Activated naive CD8-positive, alpha-beta T cell treated with anti-CD3 and anti-CD28 coated beads, Interleukin-2, amount 10 ng/mL, durations not matched to agents 7 days and 5 days (primary cell): Measurements from ENCODE around the gene IGFALS. TPM values are rescaled to one million over a fixed set of nuclear protein-coding genes. Genes with fewer than 3 reads are reported as not detected.

Source experiments
- ATAC-seq: fragments of 150-1000 bp; cut with Tn5 transposase; one replicate; pipeline ENCODE4 v1.10.0; 2021; ENCODE audit warnings: low read depth, moderate library complexity
- POLR2A ChIA-PET: fragments of 350-600 bp; sonication (Branson Sonifier 250); formaldehyde crosslinking; loops from one replicate; lab custom pipeline; 2021; ENCODE audit warnings: antibody characterized with exemption; lab: Charles Lee
- DNase-seq: peaks from one replicate; pipeline ENCODE4 v3.0.0; 2021
- H3K27ac Mint-ChIP-seq: one replicate; pipeline ENCODE4 v1.8.0; 2022; ENCODE audit warnings: mild to moderate bottlenecking, mixed read lengths
- H3K27me3 Mint-ChIP-seq: one replicate; pipeline ENCODE4 v1.8.0; 2022; ENCODE audit warnings: mild to moderate bottlenecking, moderate library complexity, mixed read lengths
- H3K36me3 Mint-ChIP-seq: one replicate; pipeline ENCODE4 v1.8.0; 2021; ENCODE audit warnings: mild to moderate bottlenecking, mixed read lengths
- H3K4me1 Mint-ChIP-seq: one replicate; pipeline ENCODE4 v1.8.0; 2021; ENCODE audit warnings: mixed read lengths
- H3K4me3 Mint-ChIP-seq: one replicate; pipeline ENCODE4 v1.8.0; 2022; ENCODE audit warnings: mild to moderate bottlenecking, moderate library complexity, mixed read lengths
- H3K9me3 Mint-ChIP-seq: one replicate; pipeline ENCODE4 v1.8.0; 2021; ENCODE audit warnings: mixed read lengths
- total RNA-seq, 2 experiments: library from RNA; stranded (reverse); gene quantifications; one replicate each; pipeline ENCODE4 v1.2.3, GENCODE V29; 2021

The IGFALS gene
- total RNA-seq, 2 experiments from 2014 or later, result 0.23 to 0.55 TPM

- no peak for ATAC-seq
- no peak overlapping the region for H3K27ac Mint-ChIP-seq
- no peak for DNase-seq
- POLR2A ChIA-PET, result interaction anchor here (1.4 kb wide), 1 partner anchor 8 kb away, joined by 5 read pairs; the partner anchor contains the start of genes NUBP2 and SPSB3
- no peak overlapping the region for H3K4me3 Mint-ChIP-seq
- H3K9me3 Mint-ChIP-seq, result no peaks in the 10 kb centered on the region
- H3K4me1 Mint-ChIP-seq, result peaks cover 1% of the 10 kb centered on the region
- H3K27me3 Mint-ChIP-seq, result no peaks in the 10 kb centered on the region
- peaks cover 1% of the 10 kb centered on the region for H3K36me3 Mint-ChIP-seq
Observed at GRCh38 chr16:1790611-1791255, 2.8 kb downstream of the IGFALS start.

DNA sequence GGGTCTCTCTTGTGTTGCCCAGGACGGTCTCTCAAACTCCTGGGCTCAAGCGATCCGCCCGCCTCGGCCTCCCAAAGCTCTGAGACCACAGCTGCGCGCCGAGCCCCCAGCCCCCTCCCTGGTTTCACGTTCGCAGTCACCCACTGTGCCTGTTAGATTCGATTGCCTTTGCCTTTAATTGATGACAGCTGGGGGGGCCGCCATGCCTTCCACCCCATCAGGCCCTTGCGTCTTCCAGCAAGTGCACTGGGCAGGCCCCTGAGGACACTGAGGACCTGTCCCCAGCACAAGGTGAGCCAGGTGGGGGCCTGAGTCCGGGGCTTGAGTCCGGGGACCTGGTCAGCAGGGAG is 3.3 kb downstream of the IGFALS start:
- Mint-ChIP-seq H3K27me3 (no peaks in the 10 kb centered on the region), H3K9me3 (no peaks in the 10 kb centered on the region), H3K36me3 (peaks cover 1% of the 10 kb centered on the region), H3K4me3 (no peak overlapping the region), H3K4me1 (peaks cover 1% of the 10 kb centered on the region), H3K27ac (no peak overlapping the region)
- DNase-seq (no peak), ATAC-seq (no peak)
- POLR2A ChIA-PET, result no interaction called here

- peaks cover 4% of the 10 kb centered on the region for H3K4me1 Mint-ChIP-seq
- H3K27ac Mint-ChIP-seq, result no peak overlapping the region
- POLR2A ChIA-PET, result no interaction called here
- no peak overlapping the region for H3K4me3 Mint-ChIP-seq
- H3K27me3 Mint-ChIP-seq, result no peaks in the 10 kb centered on the region
- no peaks in the 10 kb centered on the region for H3K9me3 Mint-ChIP-seq
- H3K36me3 Mint-ChIP-seq, result peaks cover 1% of the 10 kb centered on the region
- ATAC-seq (no peak), DNase-seq (no peak)
Observed at GRCh38 chr16:1789643-1790045, 3.9 kb downstream of the IGFALS start.

DNA sequence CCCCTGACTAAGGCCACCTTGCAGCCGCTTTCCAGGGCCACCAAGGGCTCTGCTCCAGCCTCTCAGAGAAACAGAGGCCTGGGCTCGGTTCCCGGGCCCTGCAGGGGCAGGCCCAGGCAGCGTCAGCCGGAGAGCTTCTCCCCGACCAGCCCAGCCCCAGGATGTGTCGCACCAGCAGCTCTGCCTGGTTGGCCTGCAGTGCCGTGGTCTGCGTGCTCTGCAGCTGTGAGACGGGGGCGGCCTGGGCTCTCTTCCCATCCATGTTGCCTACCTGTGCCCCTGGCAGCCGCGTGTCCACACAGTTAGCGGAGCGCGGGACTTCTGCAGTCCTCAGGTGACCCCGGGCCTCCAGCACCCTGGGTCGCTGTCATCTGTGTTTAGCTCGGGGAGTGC is 4.8 kb downstream of the IGFALS start:
- Mint-ChIP-seq H3K9me3 (no peaks in the 10 kb centered on the region), H3K4me1 (peaks cover 5% of the 10 kb centered on the region), H3K4me3 (no peak overlapping the region), H3K27ac (no peak overlapping the region), H3K36me3 (peaks cover 1% of the 10 kb centered on the region), H3K27me3 (no peaks in the 10 kb centered on the region)
- DNase-seq, result peak; percentile 26
- POLR2A ChIA-PET, result no interaction called here
- no peak for ATAC-seq

- ATAC-seq (no peak), DNase-seq (no peak)
- H3K4me1 Mint-ChIP-seq, result peaks cover 8% of the 10 kb centered on the region
- no peaks in the 10 kb centered on the region for H3K27me3 Mint-ChIP-seq
- H3K27ac Mint-ChIP-seq, result no peak overlapping the region
- no peak overlapping the region for H3K4me3 Mint-ChIP-seq
- H3K36me3 Mint-ChIP-seq, result peaks cover 1% of the 10 kb centered on the region
- POLR2A ChIA-PET, result no interaction called here
- H3K9me3 Mint-ChIP-seq, result no peaks in the 10 kb centered on the region
Observed at GRCh38 chr16:1788095-1788707, 5.3 kb downstream of the IGFALS start.

DNA sequence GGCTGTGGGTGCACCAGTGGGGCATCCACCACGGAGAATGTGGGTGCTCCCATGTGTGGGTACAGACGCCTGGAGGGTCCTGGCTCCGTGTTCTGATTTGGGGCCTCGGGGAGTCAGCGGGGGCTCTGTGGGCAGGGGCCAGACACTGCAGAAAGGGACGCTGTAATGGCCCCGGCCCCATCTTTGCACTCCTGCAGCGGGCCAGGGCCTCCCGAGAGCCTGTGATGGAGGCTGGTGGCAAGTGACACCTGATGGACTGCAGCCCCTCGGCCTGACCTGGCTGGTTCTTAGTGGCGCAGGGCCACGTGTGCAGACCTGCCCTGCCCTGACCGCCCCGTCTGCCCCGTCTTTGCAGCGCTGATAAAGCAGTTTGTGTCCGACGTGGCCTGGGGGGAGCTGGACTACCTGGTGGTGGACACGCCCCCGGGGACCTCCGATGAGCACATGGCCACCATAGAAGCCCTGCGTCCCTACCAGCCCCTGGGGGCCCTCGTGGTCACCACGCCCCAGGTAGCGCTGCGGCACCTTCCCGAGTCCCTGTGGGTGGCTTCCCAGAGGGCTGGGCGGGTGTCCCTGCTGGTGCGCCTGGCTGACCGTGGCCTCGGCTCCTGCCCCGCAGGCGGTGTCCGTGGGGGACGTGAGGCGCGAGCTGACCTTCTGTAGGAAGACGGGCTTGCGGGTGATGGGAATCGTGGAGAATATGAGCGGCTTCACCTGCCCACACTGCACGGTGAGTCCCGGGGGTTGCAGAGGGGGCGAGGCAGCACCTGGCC is 6.0 kb downstream of the IGFALS start:
- Mint-ChIP-seq H3K4me1 (peaks cover 8% of the 10 kb centered on the region), H3K9me3 (no peaks in the 10 kb centered on the region), H3K4me3 (no peak overlapping the region), H3K36me3 (peaks cover 1% of the 10 kb centered on the region), H3K27me3 (no peaks in the 10 kb centered on the region), H3K27ac (no peak overlapping the region)
- POLR2A ChIA-PET, result no interaction called here
- DNase-seq, result peak; percentile 29
- ATAC-seq, result no peak

DNA sequence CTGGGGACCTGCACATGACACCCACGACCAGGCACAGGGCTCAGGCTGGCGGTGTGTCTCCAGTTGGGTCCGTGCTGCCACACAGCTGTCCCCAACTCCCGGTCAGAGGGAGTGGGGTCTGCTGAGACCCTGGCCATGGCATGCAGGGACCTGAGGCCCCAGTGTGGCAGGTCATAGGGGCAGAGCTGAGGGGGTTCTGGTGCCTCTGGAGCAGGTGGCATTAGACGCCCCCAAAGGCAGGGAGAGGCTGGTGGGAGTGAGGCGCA is 6.5 kb downstream of the IGFALS start:
- Mint-ChIP-seq H3K36me3 (peaks cover 1% of the 10 kb centered on the region), H3K4me1 (peaks cover 8% of the 10 kb centered on the region), H3K4me3 (no peak overlapping the region), H3K9me3 (no peaks in the 10 kb centered on the region), H3K27me3 (no peaks in the 10 kb centered on the region), H3K27ac (no peak overlapping the region)
- POLR2A ChIA-PET, result no interaction called here
- no peak for ATAC-seq
- DNase-seq, result no peak

DNA sequence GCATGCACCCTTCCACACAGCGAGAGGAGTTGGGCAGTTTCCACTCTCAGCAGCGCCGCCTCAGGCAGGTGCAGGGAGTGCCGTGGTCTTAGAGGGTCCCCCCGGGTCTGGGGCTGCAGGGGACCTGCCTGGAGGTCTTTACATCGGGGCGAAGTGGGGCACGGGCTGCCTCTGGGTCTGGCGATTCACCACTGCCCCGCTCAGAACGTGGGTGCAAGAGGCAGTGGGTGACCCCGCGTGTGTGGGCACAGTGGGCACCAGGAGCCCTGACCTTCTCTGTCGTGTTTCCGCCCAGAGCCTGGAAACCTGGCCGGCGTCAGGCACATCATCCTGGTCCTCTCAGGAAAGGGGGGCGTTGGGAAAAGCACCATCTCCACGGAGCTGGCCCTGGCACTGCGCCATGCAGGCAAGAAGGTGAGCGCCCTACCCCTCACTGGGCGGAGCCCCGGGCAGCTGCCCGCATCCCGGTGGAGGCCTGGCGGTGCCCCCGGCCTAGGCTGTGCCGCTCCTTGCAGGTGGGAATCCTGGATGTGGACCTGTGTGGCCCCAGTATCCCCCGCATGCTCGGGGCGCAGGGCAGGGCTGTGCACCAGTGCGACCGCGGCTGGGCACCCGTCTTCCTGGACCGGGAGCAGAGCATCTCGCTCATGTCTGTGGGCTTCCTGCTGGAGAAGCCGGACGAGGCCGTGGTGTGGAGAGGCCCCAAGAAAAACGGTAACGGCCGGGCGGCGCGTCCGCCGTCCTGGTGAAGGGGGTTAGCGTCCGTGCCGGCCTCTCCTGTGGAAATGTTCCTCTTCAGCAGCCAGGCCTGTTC is 7.1 kb downstream of the IGFALS start:
- H3K36me3 Mint-ChIP-seq, result peaks cover 4% of the 10 kb centered on the region
- no peaks in the 10 kb centered on the region for H3K27me3 Mint-ChIP-seq
- H3K4me1 Mint-ChIP-seq, result peaks cover 12% of the 10 kb centered on the region
- H3K27ac Mint-ChIP-seq, result no peak overlapping the region
- ATAC-seq, result no peak
- H3K9me3 Mint-ChIP-seq, result no peaks in the 10 kb centered on the region
- no peak overlapping the region for H3K4me3 Mint-ChIP-seq
- POLR2A ChIA-PET, result no interaction called here
- peak; percentile 24 for DNase-seq

GRCh38 chr16:1785846-1786170 is 7.7 kb downstream of the IGFALS start:
- H3K4me3 Mint-ChIP-seq, result no peak overlapping the region
- H3K36me3 Mint-ChIP-seq, result peaks cover 4% of the 10 kb centered on the region
- H3K4me1 Mint-ChIP-seq, result peaks cover 18% of the 10 kb centered on the region
- POLR2A ChIA-PET, result no interaction called here
- no peaks in the 10 kb centered on the region for H3K9me3 Mint-ChIP-seq
- no peak for DNase-seq
- no peaks in the 10 kb centered on the region for H3K27me3 Mint-ChIP-seq
- H3K27ac Mint-ChIP-seq, result no peak overlapping the region
- no peak for ATAC-seq

DNA sequence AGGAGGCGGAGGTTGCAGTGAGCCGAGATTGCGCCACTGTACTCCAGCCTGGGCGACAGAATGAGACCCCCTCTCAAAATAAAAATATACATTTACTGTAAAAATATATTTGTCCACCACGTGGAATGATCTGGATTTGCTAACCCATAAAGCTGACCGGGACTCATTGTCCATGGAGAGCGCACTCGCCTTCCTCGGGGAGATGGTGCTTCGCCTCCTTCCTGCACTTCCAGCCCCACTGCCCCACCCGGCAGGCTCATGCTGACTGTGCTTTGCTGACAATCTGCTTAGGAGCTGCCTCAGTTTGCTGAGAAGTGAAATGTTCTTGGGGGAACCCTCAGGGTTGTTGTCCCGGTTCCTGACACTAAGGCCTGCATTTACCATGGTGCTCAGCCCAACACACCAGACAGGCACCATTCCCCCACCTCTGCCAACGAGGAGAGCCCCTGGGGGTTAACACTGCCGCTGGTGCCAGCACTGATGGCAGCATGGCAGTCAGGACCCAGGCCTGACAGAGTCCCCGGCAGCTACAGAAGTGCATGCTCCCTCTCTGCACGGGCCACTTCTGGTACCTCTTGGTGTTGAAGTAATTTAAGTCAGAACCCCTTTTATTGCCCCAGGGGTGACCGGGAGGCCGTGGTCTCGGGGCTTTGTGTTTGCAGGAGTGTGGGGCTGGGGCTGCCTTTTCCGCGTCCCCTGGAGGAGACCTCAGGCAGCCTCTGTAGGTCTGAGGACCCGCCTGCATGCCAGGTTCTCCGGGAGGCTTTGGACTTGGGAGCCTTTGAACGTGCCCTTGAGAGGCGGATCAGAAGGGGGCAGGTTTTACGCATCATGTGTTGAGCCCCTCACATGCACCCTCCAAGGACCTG is 8.3 kb downstream of the IGFALS start:
- H3K27me3 Mint-ChIP-seq, result no peaks in the 10 kb centered on the region
- ATAC-seq (no peak), DNase-seq (no peak)
- peaks cover 19% of the 10 kb centered on the region for H3K4me1 Mint-ChIP-seq
- H3K4me3 Mint-ChIP-seq, result peak overlapping the region; percentile 45
- no peak overlapping the region for H3K27ac Mint-ChIP-seq
- no peaks in the 10 kb centered on the region for H3K9me3 Mint-ChIP-seq
- POLR2A ChIA-PET, result interaction anchor here (1.0 to 3.7 kb wide), 2 partner anchors 8 to 13 kb away, joined by 3 to 88 read pairs; partner anchors contain the start of genes EME2, IGFALS, MRPS34 and NME3
- H3K36me3 Mint-ChIP-seq, result peaks cover 4% of the 10 kb centered on the region

DNA sequence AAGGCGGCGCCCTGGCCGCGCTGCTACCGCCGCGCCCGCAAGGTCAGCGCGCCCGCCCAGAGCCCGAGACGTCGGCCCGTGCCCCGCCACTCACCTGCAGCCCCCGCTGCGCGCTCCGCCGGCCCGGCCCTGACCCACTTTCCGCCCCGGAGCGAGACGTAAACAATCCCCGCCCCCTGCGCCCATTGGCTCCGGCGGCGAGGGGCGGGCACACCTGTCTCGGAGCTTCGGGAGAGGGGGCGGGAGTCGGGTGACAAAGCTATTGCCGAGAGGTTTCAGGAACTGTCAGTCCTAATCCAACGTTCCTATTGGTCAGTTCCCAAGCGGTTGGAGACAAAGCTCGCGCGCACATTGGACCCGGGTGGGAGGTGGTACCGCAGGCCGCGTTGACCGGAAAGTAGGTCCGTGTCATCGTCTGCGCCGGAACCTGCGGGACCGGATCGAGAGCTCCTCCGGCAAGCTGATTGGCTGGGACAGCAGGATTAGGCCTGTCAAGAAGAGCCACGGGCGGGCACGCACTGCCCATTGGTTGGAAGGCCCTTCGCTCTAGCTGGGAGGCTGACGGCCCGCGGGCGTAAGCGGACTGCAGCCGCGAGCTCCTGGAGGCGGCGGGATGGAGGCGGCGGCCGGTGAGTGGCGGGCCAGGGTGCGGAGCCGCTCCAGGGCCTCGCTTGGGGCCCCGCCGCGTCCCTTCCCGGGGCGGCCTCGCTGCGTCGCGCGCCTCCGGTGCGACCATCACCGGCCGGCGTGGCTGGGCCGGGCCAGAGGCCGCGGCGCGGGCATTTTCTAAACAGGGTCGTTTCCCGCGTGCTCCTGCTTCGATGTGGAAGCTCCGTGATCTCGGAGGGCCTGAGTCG is 10.9 kb downstream of the IGFALS start, which contains the start of the genes NUBP2 and SPSB3:
Gene NUBP2, plus strand, starts transcription at position 553 of the 857 bp plus-strand sequence. Its CDS starts 61 bp downstream, at position 614.
Gene SPSB3, minus strand, starts transcription at position 164 of the 857 bp plus-strand sequence. CDS start 1,088 bp downstream, outside the sequence.
- H3K4me3 Mint-ChIP-seq, result peak within 1 kb of the TSS; percentile 91
- H3K9me3 Mint-ChIP-seq, result no peaks in the 10 kb centered on the region
- peak within 1 kb of the TSS; percentile 85 for H3K27ac Mint-ChIP-seq
- H3K36me3 Mint-ChIP-seq, result peaks cover 3% of the 10 kb centered on the region
- peak; percentile 91 for ATAC-seq
- POLR2A ChIA-PET, result interaction anchor here (0.6 to 3.7 kb wide), 18 partner anchors 9 to 1107 kb away, joined by 3 to 88 read pairs (median 6); partner anchors contain the start of genes EME2, FAHD1, HAGH and IFT140
- peaks cover 17% of the 10 kb centered on the region for H3K4me1 Mint-ChIP-seq
- H3K27me3 Mint-ChIP-seq, result no peaks in the 10 kb centered on the region
- DNase-seq, result peak; percentile 94
